T-helper 1 cell (primary cell): Measurements from ENCODE around the gene COL18A1.
A peak's percentile ranks its signal among the peaks of the same experiment; 100 is the strongest.

ENCODE experiments used
- DNase-seq, 5 donors: peaks; one replicate each; pipeline ENCODE4 v3.0.0-alpha.2; 2012 to 2020

COL18A1 gene

GRCh38 chr21:45470087-45470515 lies 65.1 kb downstream of the COL18A1 start:
- no peak for DNase-seq

- DNase-seq, result peak in 2 of 5 donors; percentile 29 to 67
Measured at GRCh38 chr21:45470773-45471524, 66.0 kb downstream of the COL18A1 start.

GRCh38 chr21:45471525-45472221 lies 66.7 kb downstream of the COL18A1 start:
- no peak for DNase-seq

- no peak for DNase-seq
Measured at GRCh38 chr21:45472445-45473365, 67.7 kb downstream of the COL18A1 start.

- no peak for DNase-seq
Measured at GRCh38 chr21:45473496-45474322, 68.7 kb downstream of the COL18A1 start.

- DNase-seq, result no peak
Measured at GRCh38 chr21:45474323-45474950, 69.5 kb downstream of the COL18A1 start.

- no peak for DNase-seq
Measured at GRCh38 chr21:45475004-45475685, 70.2 kb downstream of the COL18A1 start.

- no peak for DNase-seq
Measured at GRCh38 chr21:45475797-45476570, 71.0 kb downstream of the COL18A1 start.

GRCh38 chr21:45476582-45476981 lies 71.6 kb downstream of the COL18A1 start:
- DNase-seq, result no peak

- DNase-seq, result no peak
Measured at GRCh38 chr21:45477176-45478114, 72.5 kb downstream of the COL18A1 start.

GRCh38 chr21:45478115-45478801 lies 73.3 kb downstream of the COL18A1 start:
- DNase-seq, result peak; percentile 55 to 82 (median 71)

- no peak for DNase-seq
Measured at GRCh38 chr21:45478816-45479669, 74.1 kb downstream of the COL18A1 start.

- peak in 1 of 5 donors; percentile 36 for DNase-seq
Measured at GRCh38 chr21:45479691-45480675, 75.0 kb downstream of the COL18A1 start.

GRCh38 chr21:45480701-45481500 lies 75.9 kb downstream of the COL18A1 start:
- no peak for DNase-seq

- DNase-seq, result no peak
Measured at GRCh38 chr21:45481566-45481965, 76.6 kb downstream of the COL18A1 start.
